Measurements from ENCODE around the gene SS18L1.

The SS18L1 gene

DNA sequence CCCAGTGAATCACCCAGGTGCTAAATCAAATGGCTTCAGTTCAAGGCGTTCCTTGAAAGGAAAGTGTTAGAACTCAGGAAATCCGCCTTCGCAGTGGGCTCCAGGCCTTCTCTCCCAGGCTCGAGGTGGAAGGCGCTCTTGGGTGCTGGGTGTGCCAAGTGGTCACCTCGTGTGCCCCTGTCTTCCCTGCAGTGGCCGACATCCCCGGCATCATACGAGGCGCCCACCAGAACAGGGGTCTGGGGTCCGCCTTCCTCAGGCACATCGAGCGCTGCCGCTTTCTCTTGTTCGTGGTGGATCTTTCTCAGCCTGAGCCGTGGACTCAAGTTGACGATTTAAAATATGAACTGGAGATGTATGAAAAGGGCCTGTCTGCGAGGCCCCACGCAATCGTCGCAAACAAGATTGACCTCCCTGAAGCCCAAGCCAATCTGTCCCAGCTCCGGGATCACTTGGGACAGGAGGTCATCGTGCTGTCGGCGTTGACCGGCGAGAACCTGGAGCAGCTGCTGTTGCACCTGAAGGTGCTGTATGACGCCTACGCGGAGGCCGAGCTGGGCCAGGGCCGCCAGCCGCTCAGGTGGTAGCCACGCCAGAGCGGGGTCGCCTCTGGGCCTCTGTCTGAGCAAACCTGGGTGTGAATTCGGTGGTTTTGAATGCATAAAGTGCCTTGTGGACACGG is 57.1 kb downstream of the SS18L1 start:
- Histone ChIP-seq H2AFZ (ENCODE audit: low read depth, low read length, severe bottlenecking) (no peak overlapping the region), H4K20me1 (ENCODE audit: low read depth, low read length) (no peaks in the 10 kb centered on the region), H3K27me3 (ENCODE audit: low read length) (no peaks in the 10 kb centered on the region), H3K9me3 (ENCODE audit: insufficient read depth, low read length) (no peaks in the 10 kb centered on the region), H3K4me2 (ENCODE audit: low read depth, low read length, poor library complexity, severe bottlenecking) (no peak overlapping the region), H3K9me2 (replicated peaks; ENCODE audit: insufficient read depth, low read length) (no peaks in the 10 kb centered on the region), H3K27ac (ENCODE audit: low read depth, low read length) (no peak overlapping the region), H3K79me2 (ENCODE audit: insufficient read depth, low read length) (no peaks in the 10 kb centered on the region), H3K9ac (ENCODE audit: low read length) (no peak overlapping the region), H3K4me3 (ENCODE audit: insufficient read depth, low read length, poor library complexity, severe bottlenecking) (no peak overlapping the region), H3F3A (ENCODE audit: insufficient read depth) (no peaks in the 10 kb centered on the region), H3K36me3 (ENCODE audit: low read length) (no peaks in the 10 kb centered on the region)
- TF ChIP-seq, protein P1, sequence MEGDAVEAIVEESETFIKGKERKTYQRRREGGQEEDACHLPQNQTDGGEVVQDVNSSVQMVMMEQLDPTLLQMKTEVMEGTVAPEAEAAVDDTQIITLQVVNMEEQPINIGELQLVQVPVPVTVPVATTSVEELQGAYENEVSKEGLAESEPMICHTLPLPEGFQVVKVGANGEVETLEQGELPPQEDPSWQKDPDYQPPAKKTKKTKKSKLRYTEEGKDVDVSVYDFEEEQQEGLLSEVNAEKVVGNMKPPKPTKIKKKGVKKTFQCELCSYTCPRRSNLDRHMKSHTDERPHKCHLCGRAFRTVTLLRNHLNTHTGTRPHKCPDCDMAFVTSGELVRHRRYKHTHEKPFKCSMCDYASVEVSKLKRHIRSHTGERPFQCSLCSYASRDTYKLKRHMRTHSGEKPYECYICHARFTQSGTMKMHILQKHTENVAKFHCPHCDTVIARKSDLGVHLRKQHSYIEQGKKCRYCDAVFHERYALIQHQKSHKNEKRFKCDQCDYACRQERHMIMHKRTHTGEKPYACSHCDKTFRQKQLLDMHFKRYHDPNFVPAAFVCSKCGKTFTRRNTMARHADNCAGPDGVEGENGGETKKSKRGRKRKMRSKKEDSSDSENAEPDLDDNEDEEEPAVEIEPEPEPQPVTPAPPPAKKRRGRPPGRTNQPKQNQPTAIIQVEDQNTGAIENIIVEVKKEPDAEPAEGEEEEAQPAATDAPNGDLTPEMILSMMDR (IDR thresholded peaks at IDR 0.05; ENCODE audit: insufficient read depth, low read length, poor library complexity, severe bottlenecking), result no peak
- no peak for TF ChIP-seq EZH2phosphoT487 (conservative IDR thresholded peaks at IDR 0.05; ENCODE audit: low read length)

DNA sequence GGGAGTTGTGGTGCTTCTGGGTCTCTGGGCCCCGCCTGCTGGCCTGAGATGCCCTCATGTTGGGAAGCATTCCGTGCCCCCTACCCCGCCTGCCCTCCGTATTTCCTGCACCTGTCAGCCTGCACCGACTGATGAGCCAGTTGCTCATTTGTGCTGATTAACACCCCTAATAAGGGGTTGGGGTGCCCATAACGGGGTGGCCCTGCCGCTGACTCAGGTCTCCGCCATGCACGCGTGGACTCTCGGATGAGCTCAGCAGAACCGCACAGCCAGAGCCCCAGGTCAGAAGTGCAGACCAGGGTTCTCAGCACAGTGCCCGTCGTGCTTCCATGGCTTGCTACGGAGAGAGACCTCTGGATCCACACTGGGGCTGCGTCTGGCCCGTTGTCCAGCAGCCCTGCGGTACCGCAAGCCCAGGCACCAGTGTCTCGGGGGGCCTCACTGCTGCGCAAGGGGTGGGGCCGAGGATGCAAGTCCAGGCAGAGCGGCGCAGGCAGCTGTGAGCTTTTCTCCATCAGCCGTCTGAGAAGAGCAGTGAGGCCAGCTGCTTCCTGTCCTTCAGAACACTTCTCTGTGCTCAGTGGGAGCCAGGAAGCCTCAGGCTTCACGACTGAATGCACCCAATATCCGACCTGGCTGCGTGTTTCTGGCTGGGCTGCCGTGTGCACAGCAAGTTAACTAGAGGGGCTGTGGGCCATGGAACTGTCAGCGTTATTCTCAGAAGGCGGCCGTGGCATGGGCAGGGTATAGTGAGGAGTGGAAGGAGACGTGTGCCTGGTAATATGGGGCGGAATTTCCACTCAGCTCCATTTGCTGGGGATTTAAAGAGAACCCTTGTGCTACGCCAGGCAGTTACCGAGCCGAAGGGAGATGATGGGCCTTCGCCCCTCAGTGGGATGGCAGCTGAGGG is 57.9 kb downstream of the SS18L1 start:
- Histone ChIP-seq H3K27ac (ENCODE audit: low read depth, low read length) (no peak overlapping the region), H2AFZ (ENCODE audit: low read depth, low read length, severe bottlenecking) (no peak overlapping the region), H3F3A (ENCODE audit: insufficient read depth) (no peaks in the 10 kb centered on the region), H3K79me2 (ENCODE audit: insufficient read depth, low read length) (no peaks in the 10 kb centered on the region), H3K9me3 (ENCODE audit: insufficient read depth, low read length) (no peaks in the 10 kb centered on the region), H3K9me2 (replicated peaks; ENCODE audit: insufficient read depth, low read length) (no peaks in the 10 kb centered on the region), H3K4me3 (ENCODE audit: insufficient read depth, low read length, poor library complexity, severe bottlenecking) (no peak overlapping the region), H3K9ac (ENCODE audit: low read length) (no peak overlapping the region), H3K36me3 (ENCODE audit: low read length) (no peaks in the 10 kb centered on the region), H3K27me3 (ENCODE audit: low read length) (no peaks in the 10 kb centered on the region), H3K4me2 (ENCODE audit: low read depth, low read length, poor library complexity, severe bottlenecking) (no peak overlapping the region), H4K20me1 (ENCODE audit: low read depth, low read length) (no peaks in the 10 kb centered on the region)
- no peak for TF ChIP-seq EZH2phosphoT487 (conservative IDR thresholded peaks at IDR 0.05; ENCODE audit: low read length)
- TF ChIP-seq, protein P1 (IDR thresholded peaks at IDR 0.05; ENCODE audit: insufficient read depth, low read length, poor library complexity, severe bottlenecking), result no peak

GRCh38 chr20:62202083-62202395 is 58.5 kb downstream of the SS18L1 start:
- no peaks in the 10 kb centered on the region for H3F3A ChIP-seq (ENCODE audit: insufficient read depth)
- no peak for TF ChIP-seq EZH2phosphoT487 (conservative IDR thresholded peaks at IDR 0.05; ENCODE audit: low read length)
- TF ChIP-seq, protein P1 (IDR thresholded peaks at IDR 0.05; ENCODE audit: insufficient read depth, low read length, poor library complexity, severe bottlenecking), result no peak
- no peak overlapping the region for H3K27ac ChIP-seq (ENCODE audit: low read depth, low read length)
- no peak overlapping the region for H2AFZ ChIP-seq (ENCODE audit: low read depth, low read length, severe bottlenecking)
- H3K9me2 ChIP-seq (replicated peaks; ENCODE audit: insufficient read depth, low read length), result no peaks in the 10 kb centered on the region
- H3K4me2 ChIP-seq (ENCODE audit: low read depth, low read length, poor library complexity, severe bottlenecking), result no peak overlapping the region
- H3K79me2 ChIP-seq (ENCODE audit: insufficient read depth, low read length), result no peaks in the 10 kb centered on the region
- no peak overlapping the region for H3K4me3 ChIP-seq (ENCODE audit: insufficient read depth, low read length, poor library complexity, severe bottlenecking)
- no peaks in the 10 kb centered on the region for H4K20me1 ChIP-seq (ENCODE audit: low read depth, low read length)
- no peaks in the 10 kb centered on the region for H3K27me3 ChIP-seq (ENCODE audit: low read length)
- H3K9ac ChIP-seq (ENCODE audit: low read length), result no peak overlapping the region
- H3K36me3 ChIP-seq (ENCODE audit: low read length), result no peaks in the 10 kb centered on the region
- no peaks in the 10 kb centered on the region for H3K9me3 ChIP-seq (ENCODE audit: insufficient read depth, low read length)

All from SU-DHL-6 (cell line).